ENCODE measurements around the gene KICS2. TPM values are rescaled to one million over a fixed set of nuclear protein-coding genes. Genes with fewer than 3 reads are reported as not detected.

Gene KICS2
- 6.6 to 8.7 TPM (median 7.7 TPM) in 5 replicates for total RNA-seq (2022; extraction: Qiagen RNA extraction)

GRCh38 chr12:64222009-64222765 is at the start of gene KICS2:
Gene KICS2 (minus strand): TSS chr12:64222296. CDS start chr12:64222237, 59 bp downstream.

Other genes starting within 250 kb of the KICS2 start
- 0.12 TPM in 1 of 5 replicates, not detected in the others for gene C12orf56, start 168.5 kb upstream of the KICS2 start, total RNA-seq (2022; extraction: Qiagen RNA extraction)
- 37.7 to 49.7 TPM (median 45.2 TPM) in 5 replicates for gene XPOT, start 182.1 kb upstream of the KICS2 start, total RNA-seq (2022; extraction: Qiagen RNA extraction)
- gene TBK1, start 229.8 kb upstream of the KICS2 start, total RNA-seq (2022; extraction: Qiagen RNA extraction), result 20.4 to 24.8 TPM (median 23.5 TPM) in 5 replicates